Measurements from ENCODE around the gene CCND3.

- TF ChIP-seq POLR2A (IDR thresholded peaks at IDR 0.05; ENCODE audit: low read length): no peak
- no peak for TF ChIP-seq GATA1 (IDR thresholded peaks at IDR 0.05; ENCODE audit: low read depth, low read length)
Measured at GRCh38 chr6:41896281-41896680, 45.3 kb downstream of the CCND3 start.

Measured in erythroblast (primary cell).